ENCODE results near the gene EPB41L4A.
"Not testable (repeated sequence)": the region's sequence is repeated elsewhere in the genome, so short reads cannot be mapped to it uniquely, and the experiment has no call there.

EPB41L4A gene

DNA sequence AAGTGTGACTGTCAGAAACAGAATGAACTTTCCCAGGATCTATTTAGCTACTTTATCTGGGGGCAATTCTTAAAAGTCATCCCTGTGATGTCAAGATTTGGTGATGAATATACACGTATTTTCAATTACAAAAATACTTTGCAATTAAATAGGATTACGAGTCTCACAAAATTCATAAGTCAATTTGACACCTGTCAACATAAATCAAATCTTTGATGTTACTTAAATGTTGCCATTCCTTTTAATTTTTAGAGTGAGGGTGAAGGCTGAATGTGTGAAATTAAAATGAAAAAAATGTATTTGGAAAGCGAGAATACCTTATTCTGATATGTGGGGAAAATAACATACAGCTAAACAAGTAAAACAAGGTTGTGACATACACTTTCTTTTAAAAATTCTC, 202.9 kb downstream of the EPB41L4A start:
- H3K36me3 ChIP-seq (replicated peaks): no peaks in the 10 kb centered on the region
- no peak overlapping the region for H3K27ac ChIP-seq
- in situ Hi-C loops (cut with HindIII; ENCODE audit: low pct_ligation_motif_present, low sequenced_read_pairs): no loop called here
- no peak for DNase-seq
- H3K4me3 ChIP-seq (ENCODE audit: low read depth, low read length): no peak overlapping the region
- no peaks in the 10 kb centered on the region for H3K27me3 ChIP-seq (replicated peaks)
- TF ChIP-seq, protein P1, sequence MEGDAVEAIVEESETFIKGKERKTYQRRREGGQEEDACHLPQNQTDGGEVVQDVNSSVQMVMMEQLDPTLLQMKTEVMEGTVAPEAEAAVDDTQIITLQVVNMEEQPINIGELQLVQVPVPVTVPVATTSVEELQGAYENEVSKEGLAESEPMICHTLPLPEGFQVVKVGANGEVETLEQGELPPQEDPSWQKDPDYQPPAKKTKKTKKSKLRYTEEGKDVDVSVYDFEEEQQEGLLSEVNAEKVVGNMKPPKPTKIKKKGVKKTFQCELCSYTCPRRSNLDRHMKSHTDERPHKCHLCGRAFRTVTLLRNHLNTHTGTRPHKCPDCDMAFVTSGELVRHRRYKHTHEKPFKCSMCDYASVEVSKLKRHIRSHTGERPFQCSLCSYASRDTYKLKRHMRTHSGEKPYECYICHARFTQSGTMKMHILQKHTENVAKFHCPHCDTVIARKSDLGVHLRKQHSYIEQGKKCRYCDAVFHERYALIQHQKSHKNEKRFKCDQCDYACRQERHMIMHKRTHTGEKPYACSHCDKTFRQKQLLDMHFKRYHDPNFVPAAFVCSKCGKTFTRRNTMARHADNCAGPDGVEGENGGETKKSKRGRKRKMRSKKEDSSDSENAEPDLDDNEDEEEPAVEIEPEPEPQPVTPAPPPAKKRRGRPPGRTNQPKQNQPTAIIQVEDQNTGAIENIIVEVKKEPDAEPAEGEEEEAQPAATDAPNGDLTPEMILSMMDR (IDR thresholded peaks at IDR 0.05; ENCODE audit: low read depth, low read length, missing control alignments): no peak

DNA sequence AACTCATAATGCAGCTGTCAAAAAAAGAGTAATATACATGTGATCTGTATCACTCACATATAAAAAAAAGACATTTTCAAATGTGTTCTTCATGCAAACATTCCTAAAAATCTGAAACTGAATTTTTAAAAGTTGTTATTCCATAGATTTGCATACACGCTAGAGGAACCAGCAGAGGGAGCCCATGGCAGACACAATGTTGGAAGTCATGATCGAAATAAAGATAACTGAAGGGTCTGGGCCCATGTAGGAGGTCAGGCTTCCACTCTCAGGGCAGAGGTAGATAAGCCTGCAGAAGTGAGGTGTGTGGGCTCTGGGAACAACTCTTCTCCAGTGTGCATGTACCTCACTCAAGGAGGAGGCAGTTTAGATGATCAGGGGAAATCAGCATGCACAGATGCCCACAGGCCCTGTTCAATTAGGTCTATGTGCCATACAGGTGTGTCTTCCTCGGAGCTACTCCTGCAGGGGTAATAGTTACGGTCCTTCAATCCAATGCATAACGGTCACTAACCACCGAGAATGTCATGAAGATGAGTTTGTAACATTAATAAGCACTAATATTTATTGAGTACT, 208.6 kb downstream of the EPB41L4A start:
- peak; percentile 40 for DNase-seq
- TF ChIP-seq, protein P1 (IDR thresholded peaks at IDR 0.05; ENCODE audit: low read depth, low read length, missing control alignments): peak; percentile 82
- Histone ChIP-seq H3K36me3 (replicated peaks) (no peaks in the 10 kb centered on the region), H3K4me3 (ENCODE audit: low read depth, low read length) (no peak overlapping the region), H3K27ac (no peak overlapping the region), H3K27me3 (replicated peaks) (no peaks in the 10 kb centered on the region)
- in situ Hi-C loops (cut with HindIII; ENCODE audit: low pct_ligation_motif_present, low sequenced_read_pairs): no loop called here

DNA sequence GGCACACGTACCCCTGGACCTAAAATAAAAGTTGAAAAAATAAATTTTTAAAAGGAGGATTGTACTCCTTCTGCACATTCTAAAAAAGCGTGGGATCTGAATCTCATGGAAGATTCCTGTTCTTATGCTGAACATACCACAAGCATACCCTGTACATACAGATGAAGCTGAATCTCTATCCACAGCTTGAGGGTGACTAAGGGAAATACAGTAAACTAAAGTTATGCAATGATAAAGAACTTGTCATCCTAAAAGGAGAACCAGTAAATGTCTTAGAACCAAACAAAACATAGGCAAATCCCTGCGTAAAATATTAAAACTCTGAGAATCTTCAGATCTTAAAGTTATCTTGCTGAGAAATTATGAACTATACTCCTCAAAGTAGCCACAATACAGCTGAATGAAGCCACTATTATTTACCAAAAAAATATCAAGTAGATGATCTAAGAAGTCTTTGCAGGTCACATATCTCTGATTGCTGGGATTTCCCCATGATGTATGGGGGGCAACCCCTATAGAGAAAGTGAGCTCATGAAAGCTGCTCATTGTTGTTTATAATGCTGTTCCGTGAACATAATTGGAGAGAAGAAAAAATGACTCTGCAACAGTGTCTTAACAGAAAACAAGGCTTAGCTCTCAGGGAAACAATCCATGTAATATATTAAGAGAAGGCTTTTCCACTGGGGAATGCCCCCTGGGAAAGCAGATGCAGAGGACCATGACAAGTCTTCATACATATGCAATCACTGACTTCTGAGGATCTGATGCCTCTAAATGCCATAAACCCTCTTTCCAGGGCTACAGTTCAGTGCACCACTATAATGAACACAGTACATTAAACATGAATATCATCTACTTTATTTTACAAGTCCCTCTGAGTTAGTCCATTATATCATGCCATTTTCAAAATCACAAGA, 210.1 kb downstream of the EPB41L4A start:
- no peak overlapping the region for H3K27ac ChIP-seq
- no peak for DNase-seq

DNA sequence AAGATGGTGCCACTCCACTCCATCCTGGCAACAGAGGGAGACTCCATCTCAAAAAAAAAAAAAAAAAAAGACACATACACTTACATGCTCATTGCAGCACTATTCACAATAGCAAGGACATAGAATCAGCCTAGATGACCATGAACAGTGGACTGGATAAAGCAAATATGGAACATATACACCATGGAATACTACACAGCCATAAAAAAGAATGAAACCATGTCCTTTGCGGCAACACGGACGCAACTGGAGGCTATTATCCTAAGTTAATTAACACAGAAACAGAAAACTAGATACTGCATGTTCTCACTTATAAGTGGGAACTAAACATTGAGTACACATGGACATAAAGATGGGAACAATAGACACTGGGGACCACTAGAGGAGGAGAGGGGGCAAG, 210.9 kb downstream of the EPB41L4A start:
- H3K27ac ChIP-seq; H3K36me3 ChIP-seq (replicated peaks); H3K27me3 ChIP-seq (replicated peaks); H3K4me3 ChIP-seq (ENCODE audit: low read depth, low read length); in situ Hi-C loops (cut with HindIII; ENCODE audit: low pct_ligation_motif_present, low sequenced_read_pairs); DNase-seq: not testable (repeated sequence)

More for the DNA sequence above, 210.1 kb downstream of the EPB41L4A start:
- Histone ChIP-seq H3K4me3 (ENCODE audit: low read depth, low read length) (no peak overlapping the region), H3K27me3 (replicated peaks) (no peaks in the 10 kb centered on the region), H3K36me3 (replicated peaks) (no peaks in the 10 kb centered on the region)
- TF ChIP-seq, protein P1 (IDR thresholded peaks at IDR 0.05; ENCODE audit: low read depth, low read length, missing control alignments): no peak
- in situ Hi-C loops (cut with HindIII; ENCODE audit: low pct_ligation_motif_present, low sequenced_read_pairs): no loop called here

DNA sequence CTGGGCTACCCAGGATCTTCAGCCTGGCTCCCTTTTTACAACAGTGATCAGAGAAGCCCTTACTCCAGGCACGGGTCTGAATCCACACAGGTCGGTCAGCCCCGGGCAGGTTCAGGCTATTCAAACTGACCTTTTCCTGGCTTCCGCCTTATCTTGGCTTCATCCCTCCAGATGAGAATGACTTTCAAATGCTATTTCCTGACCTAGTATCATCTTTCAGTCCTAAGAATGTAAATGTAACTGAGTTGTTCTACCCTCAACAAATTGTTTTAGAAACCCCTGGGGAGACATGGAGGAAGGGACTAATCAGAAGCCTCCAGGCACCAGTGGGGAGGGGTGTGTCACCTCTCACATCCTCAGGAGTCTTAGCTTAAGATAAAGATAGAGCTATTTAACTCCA, 213.2 kb downstream of the EPB41L4A start:
- in situ Hi-C loops (cut with HindIII; ENCODE audit: low pct_ligation_motif_present, low sequenced_read_pairs): no loop called here
- no peaks in the 10 kb centered on the region for H3K27me3 ChIP-seq (replicated peaks)
- no peak for DNase-seq

DNA sequence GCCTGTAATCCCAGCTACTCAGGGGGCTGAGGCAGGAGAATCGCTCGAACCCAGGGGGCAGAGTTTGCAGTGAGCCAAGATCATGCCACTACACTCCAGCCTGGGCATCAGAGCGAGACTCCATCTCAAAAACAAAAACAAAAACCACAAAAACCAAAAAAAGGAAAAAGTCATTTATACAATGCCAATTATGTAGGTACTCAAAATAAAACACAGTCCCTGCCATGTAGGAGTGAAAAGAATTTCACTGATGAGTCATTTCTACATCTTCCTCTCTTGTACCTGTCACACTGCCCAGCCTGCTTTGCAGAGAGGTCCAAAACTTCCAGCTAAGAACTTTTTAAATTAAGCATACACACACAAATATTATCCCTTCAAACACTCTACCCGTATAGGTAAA, 215.8 kb downstream of the EPB41L4A start:
- Histone ChIP-seq H3K4me3 (ENCODE audit: low read depth, low read length) (no peak overlapping the region), H3K27ac (no peak overlapping the region), H3K36me3 (replicated peaks) (no peaks in the 10 kb centered on the region), H3K27me3 (replicated peaks) (no peaks in the 10 kb centered on the region)
- DNase-seq: no peak
- in situ Hi-C loops (cut with HindIII; ENCODE audit: low pct_ligation_motif_present, low sequenced_read_pairs): no loop called here
- TF ChIP-seq, protein P1 (IDR thresholded peaks at IDR 0.05; ENCODE audit: low read depth, low read length, missing control alignments): no peak

More for the DNA sequence above, 213.2 kb downstream of the EPB41L4A start:
- Histone ChIP-seq H3K36me3 (replicated peaks) (no peaks in the 10 kb centered on the region), H3K4me3 (ENCODE audit: low read depth, low read length) (no peak overlapping the region), H3K27ac (no peak overlapping the region)
- TF ChIP-seq, protein P1 (IDR thresholded peaks at IDR 0.05; ENCODE audit: low read depth, low read length, missing control alignments): no peak

All from brain microvascular endothelial cell (primary cell).